HG02588 (cell line): ENCODE measurements around the gene SLC4A2.

ENCODE experiments used
- ATAC-seq: cut with Tn5 transposase; IDR thresholded peaks from one replicate; pipeline ENCODE4 v1.9.1; 2021; ENCODE audit warnings: mild to moderate bottlenecking, moderate library complexity; ENCODE audit not compliant: unreplicated experiment

SLC4A2 gene

DNA sequence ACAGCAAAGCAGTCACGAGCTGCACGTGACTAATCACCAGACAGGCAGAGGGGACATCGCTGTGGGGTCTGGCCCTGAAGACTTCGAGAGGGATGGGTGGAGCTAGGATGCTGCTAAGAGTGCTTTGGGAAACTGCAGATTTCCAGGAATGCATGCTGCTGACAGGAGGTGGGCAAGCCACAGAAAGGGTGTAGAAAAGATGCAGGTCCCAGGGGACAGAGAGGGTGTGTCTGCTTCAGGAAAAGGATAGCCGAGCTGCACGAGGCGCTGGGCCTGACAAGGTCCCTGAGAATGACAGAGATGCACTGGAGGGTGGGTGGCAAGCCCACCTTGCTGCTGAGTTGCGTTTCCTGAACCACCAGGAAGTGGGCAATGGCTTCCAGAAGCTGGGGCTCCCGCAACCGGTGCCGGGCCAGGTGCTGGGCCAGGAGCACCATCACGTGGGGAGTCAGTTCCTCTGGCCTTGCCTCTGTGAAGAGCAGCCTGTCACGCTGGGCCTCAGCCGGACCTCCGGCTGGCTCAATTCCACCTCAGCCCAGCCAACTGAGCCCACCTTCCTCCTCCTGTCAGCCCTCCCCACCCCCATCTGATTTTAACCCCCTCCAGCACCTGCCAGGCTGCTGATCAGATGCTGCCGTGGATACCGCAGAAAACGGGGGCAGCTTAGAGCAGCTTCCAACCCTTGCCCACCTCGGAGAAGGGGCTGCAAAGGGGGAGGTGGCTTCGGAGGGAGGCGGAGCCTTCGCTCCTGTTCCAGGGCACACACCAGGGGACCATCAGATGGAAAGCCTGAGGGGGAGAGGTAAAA lies 19.0 kb downstream of the SLC4A2 start:
- no peak for ATAC-seq

DNA sequence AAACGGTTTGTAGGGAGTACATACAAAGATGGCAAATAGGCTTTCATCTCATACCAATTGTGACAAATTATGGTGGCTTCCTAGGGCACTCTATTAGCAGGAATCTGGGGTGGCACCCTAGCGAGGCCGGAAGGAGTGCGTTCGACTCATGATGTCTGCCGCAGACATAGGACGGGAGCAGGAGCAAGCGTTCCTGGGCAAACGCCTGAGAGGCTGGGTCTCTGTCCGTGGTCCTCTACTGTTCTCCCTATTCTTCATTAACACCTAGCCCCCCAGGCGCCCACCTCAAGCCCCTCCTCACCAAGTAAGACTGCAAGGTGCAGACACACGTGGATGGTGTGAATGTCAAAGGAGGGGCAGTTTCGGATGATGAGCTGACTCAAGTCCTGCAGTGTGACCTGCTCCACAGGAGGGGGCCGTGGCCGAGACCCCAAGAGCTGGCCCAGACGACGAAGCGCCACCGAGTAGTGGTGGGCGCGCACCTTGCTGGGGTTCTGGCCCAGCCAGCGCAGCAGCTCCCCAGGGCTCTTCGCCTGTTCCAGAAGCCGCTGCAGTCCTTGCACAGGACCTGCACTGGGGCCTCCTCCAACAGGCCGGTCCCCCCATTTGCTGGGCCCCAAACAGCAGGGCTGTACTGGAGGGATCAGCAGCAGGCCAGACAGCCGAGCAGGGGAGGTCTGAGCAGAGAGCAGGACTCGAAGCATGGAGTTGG lies 20.0 kb downstream of the SLC4A2 start:
- ATAC-seq, result no peak

DNA sequence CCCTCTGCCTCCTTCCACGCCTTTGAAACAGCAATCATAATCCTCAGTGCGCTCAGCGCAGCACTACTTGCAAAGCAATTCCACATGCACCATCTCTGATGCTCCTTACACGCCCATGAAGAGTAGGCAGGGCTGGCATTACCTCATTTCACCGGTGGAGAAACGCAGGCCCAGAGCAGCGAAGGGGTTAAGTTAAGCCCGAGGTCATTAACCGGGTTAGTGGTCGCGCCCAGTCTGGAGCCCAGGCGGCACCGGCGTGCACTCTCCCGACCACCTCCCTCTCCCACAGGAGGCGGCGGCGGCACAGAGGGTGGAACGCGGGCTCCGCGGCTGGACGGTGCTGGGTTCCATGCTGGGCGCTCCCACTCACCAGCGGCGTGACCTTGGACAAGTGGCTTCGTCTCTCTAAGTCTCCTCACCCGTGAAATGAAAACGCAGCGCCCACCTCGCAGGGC lies 20.7 kb downstream of the SLC4A2 start:
- no peak for ATAC-seq

DNA sequence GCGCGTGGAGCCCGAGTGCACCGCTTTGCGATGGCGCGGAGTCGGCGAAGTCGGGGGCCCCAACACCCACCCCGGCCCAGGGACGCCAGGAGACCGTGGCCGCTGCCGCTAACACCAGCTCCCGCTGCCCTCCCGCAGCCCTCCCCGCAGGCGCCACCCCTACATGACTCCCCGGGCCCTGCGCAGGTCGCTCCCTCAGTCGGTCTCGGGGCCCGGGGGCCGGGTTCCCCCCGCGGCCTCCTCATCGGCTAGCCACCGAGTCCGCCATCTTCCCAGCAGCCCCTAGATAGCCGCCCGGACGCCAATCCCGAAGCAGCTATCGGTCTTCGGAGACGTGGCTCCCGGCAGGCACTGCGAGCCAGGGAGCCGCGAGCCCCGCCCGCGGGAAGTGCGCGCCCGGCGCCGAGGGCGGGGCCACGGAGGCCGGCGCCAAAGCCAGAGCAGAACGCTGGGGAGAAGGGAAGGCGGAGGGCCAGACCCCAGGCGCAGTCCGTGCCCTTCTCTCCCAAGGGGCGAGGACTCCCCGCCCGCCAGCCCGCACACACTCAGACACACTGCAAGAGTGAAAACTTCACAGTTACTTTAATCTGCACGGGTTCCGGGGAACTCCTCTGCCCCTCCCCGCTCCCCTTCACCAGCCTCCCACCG lies 21.3 kb downstream of the SLC4A2 start, which contains the start of gene FASTK:
FASTK (minus strand) TSS at position 288 of the 648 bp plus-strand sequence; CDS start at position 245, 43 bp downstream.
- peak; percentile 72 for ATAC-seq

DNA sequence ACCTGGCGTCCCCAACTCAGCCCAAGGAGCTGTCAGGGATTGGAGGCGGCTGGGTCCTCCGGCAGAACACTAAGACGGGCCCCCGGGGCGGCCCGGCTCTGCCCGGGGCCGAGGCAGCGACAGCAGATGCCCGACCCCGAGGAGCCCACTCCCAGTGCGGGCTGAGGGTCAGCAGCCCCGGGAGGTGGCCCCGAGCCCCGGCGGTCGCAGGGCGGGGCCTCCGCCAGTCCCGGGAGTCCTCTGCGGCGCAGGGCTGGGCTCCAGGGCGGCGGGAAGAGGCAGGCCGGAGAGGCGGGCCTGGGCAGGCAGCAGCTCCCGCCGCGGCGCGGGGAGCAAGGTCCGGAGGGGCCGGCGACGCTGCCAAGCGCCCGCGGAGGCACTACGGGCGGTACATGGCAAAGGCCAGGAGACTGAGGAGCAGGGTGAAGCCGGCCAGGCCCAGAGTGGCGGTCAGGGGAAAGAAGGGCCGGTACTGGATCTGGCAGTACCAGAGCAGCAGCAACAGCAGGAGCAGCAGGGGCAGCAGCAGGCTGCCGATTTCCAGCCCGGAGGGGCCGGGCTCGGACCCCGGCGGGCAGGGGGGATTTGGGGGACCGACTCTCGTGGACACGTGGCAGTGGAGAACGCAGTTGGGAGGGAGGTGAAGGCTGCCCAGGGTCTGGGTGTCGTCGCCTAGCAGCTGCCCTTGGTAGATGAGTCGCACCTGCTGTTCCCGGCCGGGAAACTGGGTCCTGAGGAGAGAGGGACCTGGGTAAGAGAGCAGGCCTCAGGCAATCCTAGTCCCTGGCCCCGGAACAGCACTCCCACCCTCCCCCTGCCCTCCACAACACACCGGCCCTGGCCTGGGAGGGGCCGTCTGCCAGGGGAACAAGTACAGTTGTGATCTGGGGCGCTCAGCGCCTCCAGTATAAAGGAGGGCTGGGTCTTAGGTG lies 22.0 kb downstream of the SLC4A2 start:
- ATAC-seq, result no peak

DNA sequence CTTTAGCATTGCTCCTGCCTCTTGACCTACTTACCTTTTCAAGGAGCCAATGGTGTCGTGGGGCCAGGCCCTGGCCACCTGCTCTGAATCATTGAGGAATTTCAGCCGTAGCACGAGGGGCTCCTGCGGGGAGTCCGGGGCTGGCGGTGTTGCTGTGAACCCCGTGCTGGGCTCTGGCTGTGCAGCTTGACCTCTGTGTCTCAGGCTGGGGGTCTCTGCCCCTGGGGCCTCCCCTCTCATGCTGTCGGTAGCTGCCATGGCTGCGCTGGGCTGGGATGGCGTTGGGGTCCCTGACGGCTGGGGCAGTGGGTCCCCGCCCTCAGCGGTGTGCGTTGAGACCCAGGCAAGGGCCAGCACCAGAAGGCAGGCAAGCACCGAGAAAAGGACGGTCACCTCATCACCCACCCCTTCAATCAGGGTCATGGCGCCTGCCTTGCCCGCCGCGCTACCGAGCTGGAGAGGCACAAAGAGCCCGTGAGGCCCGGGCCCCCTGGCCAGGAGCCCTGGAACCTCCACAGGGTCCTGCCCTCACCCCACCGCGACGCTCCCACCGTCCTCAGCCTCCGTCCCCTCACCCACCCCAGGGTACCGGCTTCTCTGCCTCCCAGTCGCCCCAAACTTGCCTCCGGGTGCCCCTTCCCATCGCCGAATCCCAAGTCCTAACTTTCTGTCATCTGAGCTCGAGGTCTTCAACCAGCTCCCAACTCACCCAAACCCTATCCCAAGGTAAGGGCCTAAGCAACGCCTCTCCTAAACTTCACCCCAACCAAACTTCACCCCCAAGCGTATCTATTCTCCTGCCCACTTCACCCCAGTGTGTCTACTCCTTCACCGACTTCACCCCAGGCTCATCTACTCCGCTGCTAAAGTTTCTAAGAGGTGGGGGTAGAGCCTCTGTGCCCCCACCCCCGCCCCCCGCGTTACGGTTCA lies 23.0 kb downstream of the SLC4A2 start:
- no peak for ATAC-seq

DNA sequence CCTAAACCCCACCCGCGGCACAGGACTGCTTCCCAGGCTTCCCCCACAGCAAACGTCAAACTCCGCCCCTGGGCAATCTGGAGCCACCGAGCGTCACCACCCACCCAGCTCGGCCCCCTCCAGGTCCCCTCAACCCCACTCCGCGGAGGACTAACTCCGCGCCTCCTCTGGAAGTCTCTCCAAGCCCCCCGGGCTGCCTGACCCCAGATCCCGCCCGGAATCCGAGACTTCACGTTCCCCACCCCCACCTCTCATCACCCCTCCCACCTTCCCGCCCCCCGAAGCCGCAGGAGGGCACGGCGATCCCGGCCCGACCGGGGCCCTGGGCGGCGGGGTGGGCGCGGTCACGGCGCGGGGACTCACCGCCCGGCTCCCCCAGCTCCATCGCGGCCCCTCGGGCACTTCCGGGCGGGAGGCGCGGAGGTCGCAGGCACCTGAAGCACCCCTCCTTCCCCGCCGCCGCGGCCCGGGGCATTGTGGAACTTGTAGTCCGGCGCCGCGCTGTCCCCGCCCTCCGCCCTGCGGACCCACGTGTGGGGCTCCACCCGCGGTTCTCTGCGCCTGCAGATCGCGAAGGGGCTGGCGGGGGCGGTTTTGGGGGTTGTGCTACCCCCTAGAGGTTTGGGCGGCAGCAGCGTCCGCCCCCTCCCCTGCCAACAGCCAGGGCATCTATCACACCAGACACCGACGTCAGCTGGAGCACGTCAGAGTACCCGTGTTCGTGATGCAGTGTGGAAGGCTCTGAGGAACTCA lies 23.9 kb downstream of the SLC4A2 start, which contains the start of gene TMUB1:
TMUB1 (minus strand) TSS at position 423 of the 753 bp plus-strand sequence. CDS start 930 bp downstream, outside the sequence.
- ATAC-seq, result peak; percentile 52

DNA sequence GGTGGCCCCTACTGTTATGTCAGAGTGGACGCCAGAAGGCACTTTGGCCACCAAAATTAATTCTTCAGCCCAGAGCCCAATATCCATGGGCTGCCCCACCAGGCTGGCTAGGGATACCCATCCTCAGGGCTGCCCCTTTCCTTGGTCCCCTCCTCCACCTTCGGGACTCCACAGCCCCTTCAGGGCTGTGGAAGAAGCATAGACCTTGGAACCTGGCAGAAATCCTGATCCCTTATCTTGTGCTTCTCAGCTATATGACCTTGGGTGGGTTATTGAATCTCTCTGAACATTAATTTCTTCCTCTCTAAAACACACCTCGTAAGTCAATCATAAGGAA lies 24.4 kb downstream of the SLC4A2 start:
- ATAC-seq, result no peak

DNA sequence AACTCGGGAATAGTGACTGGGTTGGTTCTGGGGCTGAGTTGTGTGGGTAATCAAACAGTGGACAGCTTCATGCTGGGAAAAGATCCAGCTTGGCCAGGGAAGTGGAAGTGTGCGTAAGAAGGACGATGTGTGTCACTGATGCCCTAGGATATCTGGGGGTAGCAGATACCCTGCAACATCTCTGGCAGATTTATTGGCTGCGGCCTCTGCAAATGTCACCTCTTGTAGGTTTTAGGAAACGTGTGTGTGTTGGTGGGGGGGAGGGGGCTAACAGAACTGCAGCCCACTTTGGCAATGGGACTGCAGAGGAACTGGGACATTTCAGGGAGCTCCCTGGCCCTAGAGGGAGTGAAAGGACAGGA lies 25.9 kb downstream of the SLC4A2 start:
- ATAC-seq, result no peak

DNA sequence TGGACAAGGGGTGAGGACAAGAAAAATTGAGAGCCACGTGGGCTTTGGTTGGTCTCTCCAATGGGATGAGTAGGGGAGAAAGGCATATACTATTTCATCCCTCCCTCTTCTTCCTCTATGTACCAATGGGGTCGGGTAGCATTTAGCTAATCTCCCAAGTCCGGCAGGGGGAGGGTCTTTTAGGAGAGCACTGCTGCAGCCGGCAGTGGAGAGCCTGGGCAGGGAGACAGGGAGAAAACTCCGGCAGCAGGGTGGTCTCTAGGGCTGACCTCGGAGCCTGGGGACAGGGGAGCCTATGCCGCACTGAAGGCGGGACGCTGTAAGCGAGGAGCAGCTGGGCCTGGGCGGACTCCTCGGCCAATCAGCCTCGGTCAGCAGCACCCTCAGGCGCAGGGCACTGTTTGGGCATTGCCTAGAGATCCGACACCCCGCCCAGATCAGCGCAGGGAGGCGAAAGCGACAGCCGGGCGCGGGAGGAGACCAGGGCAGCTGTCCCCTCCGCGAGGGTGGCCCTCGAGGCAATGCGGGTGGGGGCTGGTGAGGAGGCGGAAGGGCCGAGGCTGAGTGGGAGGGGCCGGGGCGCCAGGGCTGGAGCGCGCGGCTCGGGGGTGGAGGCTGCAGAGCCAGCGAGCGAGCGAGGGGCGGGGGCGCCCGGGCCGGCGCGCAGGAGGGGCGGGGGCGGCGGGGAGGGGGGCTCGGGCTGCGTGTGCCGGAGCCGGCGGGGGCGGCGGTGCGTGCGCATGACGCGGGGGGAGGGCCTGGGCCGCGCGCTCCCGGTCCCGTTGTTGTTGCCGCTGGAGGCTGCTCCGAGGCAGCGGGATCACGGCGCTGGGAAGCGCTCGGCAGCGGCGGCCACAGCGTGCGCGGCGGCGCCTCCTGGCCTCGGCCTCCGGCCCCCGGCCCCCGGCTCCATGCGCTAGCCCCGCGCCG lies 26.6 kb downstream of the SLC4A2 start, which contains the start of gene AGAP3:
AGAP3 (plus strand) TSS at position 785 of the 930 bp plus-strand sequence. CDS start 267 bp downstream, outside the sequence.
- peak; percentile 41 for ATAC-seq

DNA sequence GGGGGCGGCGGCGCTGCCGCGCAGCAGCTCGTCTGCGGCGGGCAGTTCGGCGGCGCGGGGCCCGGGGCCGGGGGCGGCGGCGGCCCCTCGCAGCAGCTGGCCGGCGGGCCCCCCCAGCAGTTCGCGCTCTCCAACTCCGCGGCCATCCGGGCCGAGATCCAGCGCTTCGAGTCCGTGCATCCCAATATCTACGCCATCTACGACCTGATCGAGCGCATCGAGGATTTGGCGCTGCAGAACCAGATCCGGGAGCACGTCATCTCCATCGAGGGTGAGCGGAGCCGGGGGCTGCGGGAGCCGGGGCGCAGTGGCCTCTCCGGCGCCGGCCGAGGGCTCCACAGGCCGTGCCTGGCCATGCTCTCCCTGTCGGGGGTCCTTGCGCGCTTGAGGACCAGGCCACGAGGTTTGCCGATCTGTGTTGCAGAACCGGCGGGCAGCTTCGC lies 27.4 kb downstream of the SLC4A2 start:
- ATAC-seq, result no peak

DNA sequence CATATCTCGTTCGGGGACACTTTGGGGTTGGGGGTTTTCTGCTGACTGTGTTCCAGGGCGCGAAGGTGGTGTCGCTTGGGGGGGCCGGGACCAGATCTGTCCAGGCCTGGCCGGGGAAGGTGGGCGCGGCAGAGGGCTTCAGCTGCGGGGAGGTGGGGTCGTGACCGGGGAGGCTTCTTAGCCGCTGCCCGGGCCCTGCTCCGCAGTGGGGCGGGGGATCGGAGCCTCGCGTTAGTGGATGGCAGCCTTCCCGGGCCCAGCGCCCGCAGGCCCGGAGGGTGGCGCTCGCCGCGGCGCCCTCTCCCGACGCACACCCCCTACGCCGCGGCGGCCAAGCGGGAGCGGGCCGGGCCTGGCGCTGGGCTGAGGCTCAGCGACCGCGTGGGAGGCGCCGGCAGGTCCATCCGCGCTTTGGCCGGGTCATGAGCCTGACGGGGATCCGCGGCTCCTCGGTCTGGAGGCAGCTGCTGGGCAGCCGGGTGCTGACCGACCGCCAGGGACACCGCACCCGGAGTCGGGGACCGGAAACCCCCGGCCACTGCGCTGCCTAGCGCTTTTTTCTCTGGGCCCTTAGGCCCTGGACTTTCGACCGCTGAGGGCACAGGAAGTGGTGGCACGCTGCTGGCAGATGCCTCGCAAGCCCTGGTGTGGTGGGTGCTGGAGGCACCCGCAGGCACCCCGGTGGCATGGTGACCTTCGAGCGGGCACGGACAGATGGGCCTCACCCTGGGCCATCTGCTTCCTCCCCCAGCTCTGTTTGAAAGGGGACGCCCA lies 28.0 kb downstream of the SLC4A2 start:
- ATAC-seq, result peak; percentile 27

DNA sequence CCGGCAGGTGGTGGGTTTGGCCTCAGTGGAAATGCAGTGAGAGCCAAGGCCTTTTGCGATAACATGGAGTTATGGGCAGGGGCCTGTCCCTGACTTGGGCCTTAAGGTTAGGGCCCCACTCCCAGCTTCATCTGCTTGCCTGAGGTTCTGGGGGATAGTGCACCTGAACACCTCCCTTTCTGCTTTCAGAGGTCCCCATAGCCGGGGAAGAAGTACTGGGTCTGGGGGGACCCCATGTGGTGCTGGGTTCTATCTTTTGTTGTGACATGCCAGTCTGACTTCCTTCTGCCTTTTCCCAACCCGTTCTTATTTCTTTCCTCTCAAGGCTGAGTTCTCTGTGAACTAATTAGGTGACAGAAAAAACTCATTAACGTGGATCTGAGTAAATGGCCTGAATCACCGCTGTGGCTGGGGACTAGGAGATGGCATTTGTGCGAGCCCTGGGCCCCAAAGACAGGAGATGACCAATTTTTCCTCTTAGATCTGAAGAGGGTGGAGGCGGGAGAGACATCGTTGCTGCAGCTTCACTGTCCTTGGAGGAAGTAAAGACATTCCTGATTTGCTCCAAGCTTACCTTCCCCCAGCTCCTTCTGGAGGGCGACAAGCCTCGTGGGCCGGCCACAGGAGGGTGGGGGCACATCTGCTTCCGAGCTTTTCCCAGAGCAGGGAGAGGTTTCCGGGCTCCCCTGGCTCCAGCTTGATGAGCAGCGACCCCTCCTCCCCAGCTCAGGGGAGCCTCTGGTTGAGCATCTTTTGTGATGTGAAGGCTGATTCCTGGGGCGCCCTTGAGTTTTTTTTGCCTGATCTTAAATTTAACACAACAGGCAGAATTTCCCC lies 28.8 kb downstream of the SLC4A2 start:
- no peak for ATAC-seq

DNA sequence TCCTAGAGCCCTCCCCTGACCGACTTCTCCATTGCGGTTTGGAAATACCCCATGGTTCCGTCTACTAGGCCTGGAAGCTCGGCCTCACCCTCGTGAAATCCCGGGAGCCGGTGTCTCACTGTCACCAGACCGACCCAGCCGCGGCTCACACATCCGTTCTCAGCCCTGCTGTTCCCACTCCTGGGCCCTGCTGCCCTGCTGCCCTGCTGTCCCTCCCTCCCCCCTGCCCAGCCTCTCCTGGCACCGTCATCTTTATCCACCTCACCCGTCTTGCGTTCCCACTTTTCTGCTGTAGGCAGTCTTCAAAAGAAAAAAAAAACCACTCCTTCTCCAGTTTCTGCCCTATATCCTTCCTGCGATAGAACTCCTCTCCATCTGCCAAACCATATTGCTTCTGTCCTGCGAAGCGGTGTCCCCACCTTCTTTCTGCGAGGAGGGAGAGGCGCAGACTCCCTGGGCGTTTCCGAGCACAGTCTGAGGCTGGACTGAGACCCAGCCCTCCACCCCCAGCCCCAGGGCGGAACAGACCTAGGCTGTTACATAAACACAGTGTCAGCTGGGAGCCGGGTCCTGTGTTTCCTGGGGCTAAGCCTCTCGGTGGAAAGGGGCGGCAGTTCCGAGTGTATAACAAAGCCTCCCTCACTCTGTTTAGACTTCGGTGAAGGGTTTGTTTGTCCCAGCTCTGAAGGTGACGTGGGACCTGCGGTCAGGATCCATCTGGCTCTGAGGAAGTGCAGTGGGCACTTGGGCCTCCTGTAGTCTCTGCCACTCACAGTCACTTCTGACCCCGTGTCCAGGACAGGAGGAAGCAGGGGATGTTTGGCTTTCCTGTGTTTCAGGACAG lies 29.7 kb downstream of the SLC4A2 start:
- ATAC-seq, result no peak
